Activated naive CD4-positive, alpha-beta T cell treated with anti-CD3 and anti-CD28 coated beads, Interleukin-2, amount 50 U/mL, for 24 hours (primary cell): Measurements from ENCODE around the gene CNGB1.
"Not testable (repeated sequence)": the region's sequence is repeated elsewhere in the genome, so short reads cannot be mapped to it uniquely, and the experiment has no call there.

Experiments
- H3K27ac Mint-ChIP-seq: one replicate; pipeline ENCODE4 v1.8.0; 2021; ENCODE audit warnings: mild to moderate bottlenecking, mixed read lengths
- H3K27me3 Mint-ChIP-seq: one replicate; pipeline ENCODE4 v1.8.0; 2021; ENCODE audit warnings: mixed read lengths
- H3K36me3 Mint-ChIP-seq: one replicate; pipeline ENCODE4 v1.8.0; 2021; ENCODE audit warnings: mixed read lengths
- H3K4me1 Mint-ChIP-seq: one replicate; pipeline ENCODE4 v1.8.0; 2021; ENCODE audit warnings: mixed read lengths
- H3K4me3 Mint-ChIP-seq: one replicate; pipeline ENCODE4 v1.8.0; 2021; ENCODE audit warnings: mild to moderate bottlenecking, mixed read lengths
- H3K9me3 Mint-ChIP-seq: one replicate; pipeline ENCODE4 v1.8.0; 2021; ENCODE audit warnings: mixed read lengths

The CNGB1 gene

GRCh38 chr16:57970970-57971369, at the start of gene CNGB1:
CNGB1 (minus strand) TSS chr16:57971128; CDS start chr16:57967286, 3,842 bp downstream.
- Mint-ChIP-seq H3K9me3 (no peaks in the 10 kb centered on the region), H3K4me3 (no peak within 1 kb of the TSS), H3K36me3 (no peaks in the 10 kb centered on the region), H3K4me1 (no peaks in the 10 kb centered on the region), H3K27me3 (no peaks in the 10 kb centered on the region), H3K27ac (peak within 1 kb of the TSS; percentile 26)

GRCh38 chr16:58019866-58020538, 49.1 kb upstream of the CNGB1 start:
- H3K27ac Mint-ChIP-seq: peak overlapping the region; percentile 43

GRCh38 chr16:58018803-58019202, 47.9 kb upstream of the CNGB1 start:
- H3K36me3 Mint-ChIP-seq: no peaks in the 10 kb centered on the region
- no peaks in the 10 kb centered on the region for H3K27me3 Mint-ChIP-seq
- H3K4me3 Mint-ChIP-seq: no peak overlapping the region
- H3K4me1 Mint-ChIP-seq: peaks cover 9% of the 10 kb centered on the region
- no peaks in the 10 kb centered on the region for H3K9me3 Mint-ChIP-seq
- peak overlapping the region; percentile 30 for H3K27ac Mint-ChIP-seq

More at GRCh38 chr16:58019866-58020538, 49.1 kb upstream of the CNGB1 start:
- H3K9me3 Mint-ChIP-seq: no peaks in the 10 kb centered on the region
- no peaks in the 10 kb centered on the region for H3K36me3 Mint-ChIP-seq
- H3K27me3 Mint-ChIP-seq: no peaks in the 10 kb centered on the region
- H3K4me1 Mint-ChIP-seq: peaks cover 16% of the 10 kb centered on the region
- no peak overlapping the region for H3K4me3 Mint-ChIP-seq

DNA sequence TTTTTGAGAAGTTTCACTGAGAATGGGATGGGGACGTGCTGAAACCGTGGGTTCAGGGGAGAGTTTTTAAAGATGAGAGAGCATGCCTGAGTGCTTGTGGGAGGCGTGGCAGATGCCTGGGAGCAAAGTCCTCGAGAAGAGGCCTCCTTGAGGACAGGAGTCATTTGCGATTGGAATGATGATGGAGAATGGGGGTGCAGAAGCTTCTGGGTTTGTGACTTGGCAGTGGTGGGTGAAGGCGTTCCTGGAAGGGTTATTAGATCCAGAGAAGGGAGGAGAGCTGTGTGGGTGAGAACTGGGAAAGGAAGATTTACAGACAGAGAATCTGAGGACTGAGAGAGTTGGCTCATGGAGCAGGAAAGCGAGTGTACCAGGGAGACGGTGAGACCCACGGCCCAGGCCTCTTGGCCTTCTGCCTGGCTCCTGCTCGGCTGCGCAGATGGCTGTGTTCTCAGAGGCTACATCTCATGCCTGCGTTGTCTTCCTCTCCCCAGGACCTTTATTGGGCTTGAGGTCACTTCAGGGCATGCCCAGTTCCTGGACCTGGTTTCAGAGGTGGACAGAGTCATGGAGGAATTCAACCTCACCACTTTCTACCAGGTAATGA, 46.0 kb upstream of the CNGB1 start:
- no peaks in the 10 kb centered on the region for H3K27me3 Mint-ChIP-seq
- H3K4me1 Mint-ChIP-seq: peaks cover 9% of the 10 kb centered on the region
- H3K27ac Mint-ChIP-seq: no peak overlapping the region
- no peaks in the 10 kb centered on the region for H3K36me3 Mint-ChIP-seq
- no peaks in the 10 kb centered on the region for H3K9me3 Mint-ChIP-seq
- no peak overlapping the region for H3K4me3 Mint-ChIP-seq

GRCh38 chr16:58013201-58013956, 42.5 kb upstream of the CNGB1 start:
- peaks cover 6% of the 10 kb centered on the region for H3K36me3 Mint-ChIP-seq
- H3K27ac Mint-ChIP-seq: no peak overlapping the region
- no peaks in the 10 kb centered on the region for H3K4me1 Mint-ChIP-seq
- no peaks in the 10 kb centered on the region for H3K9me3 Mint-ChIP-seq
- no peak overlapping the region for H3K4me3 Mint-ChIP-seq
- H3K27me3 Mint-ChIP-seq: no peaks in the 10 kb centered on the region

- Mint-ChIP-seq H3K4me1 (no peaks in the 10 kb centered on the region), H3K4me3 (no peak overlapping the region), H3K36me3 (peaks cover 6% of the 10 kb centered on the region), H3K9me3 (no peaks in the 10 kb centered on the region), H3K27me3 (no peaks in the 10 kb centered on the region), H3K27ac (no peak overlapping the region)
Measured at GRCh38 chr16:58012481-58012880, 41.6 kb upstream of the CNGB1 start.

GRCh38 chr16:58011652-58012051, 40.7 kb upstream of the CNGB1 start:
- Mint-ChIP-seq H3K4me1 (peaks cover 5% of the 10 kb centered on the region), H3K27me3 (no peaks in the 10 kb centered on the region), H3K9me3 (no peaks in the 10 kb centered on the region), H3K4me3 (no peak overlapping the region), H3K36me3 (peaks cover 9% of the 10 kb centered on the region), H3K27ac (no peak overlapping the region)

DNA sequence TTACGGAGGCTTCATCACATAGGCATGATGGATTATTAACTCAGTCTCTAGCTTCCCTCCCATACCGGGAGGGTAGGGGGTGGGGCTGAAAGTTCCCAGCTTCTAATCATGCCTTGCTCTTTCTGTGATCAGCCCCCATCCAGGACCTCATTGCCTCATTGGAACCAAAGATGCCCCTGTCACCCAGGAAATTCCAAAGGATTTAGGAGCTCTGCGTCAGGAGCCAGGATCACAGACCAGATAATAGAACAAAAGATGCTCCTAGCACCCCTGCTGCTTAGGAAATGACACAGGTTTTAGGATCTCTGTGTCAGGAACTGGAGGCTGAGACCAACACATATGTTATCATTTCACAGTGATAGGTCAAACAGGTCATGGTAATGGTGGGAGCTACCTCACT, 40.0 kb upstream of the CNGB1 start:
- peaks cover 5% of the 10 kb centered on the region for H3K4me1 Mint-ChIP-seq
- no peaks in the 10 kb centered on the region for H3K27me3 Mint-ChIP-seq
- H3K36me3 Mint-ChIP-seq: peaks cover 9% of the 10 kb centered on the region
- H3K27ac Mint-ChIP-seq: no peak overlapping the region
- no peaks in the 10 kb centered on the region for H3K9me3 Mint-ChIP-seq
- H3K4me3 Mint-ChIP-seq: no peak overlapping the region

GRCh38 chr16:58009856-58010416, 39.0 kb upstream of the CNGB1 start:
- Mint-ChIP-seq H3K27ac (no peak overlapping the region), H3K4me3 (no peak overlapping the region), H3K36me3 (peaks cover 9% of the 10 kb centered on the region), H3K9me3 (no peaks in the 10 kb centered on the region), H3K27me3 (no peaks in the 10 kb centered on the region), H3K4me1 (peaks cover 10% of the 10 kb centered on the region)

GRCh38 chr16:58004736-58005135, 33.8 kb upstream of the CNGB1 start:
- not testable (repeated sequence) for H3K27me3 Mint-ChIP-seq, H3K4me3 Mint-ChIP-seq, H3K27ac Mint-ChIP-seq, H3K9me3 Mint-ChIP-seq
- H3K36me3 Mint-ChIP-seq: peaks cover 12% of the 10 kb centered on the region
- peaks cover 38% of the 10 kb centered on the region for H3K4me1 Mint-ChIP-seq

DNA sequence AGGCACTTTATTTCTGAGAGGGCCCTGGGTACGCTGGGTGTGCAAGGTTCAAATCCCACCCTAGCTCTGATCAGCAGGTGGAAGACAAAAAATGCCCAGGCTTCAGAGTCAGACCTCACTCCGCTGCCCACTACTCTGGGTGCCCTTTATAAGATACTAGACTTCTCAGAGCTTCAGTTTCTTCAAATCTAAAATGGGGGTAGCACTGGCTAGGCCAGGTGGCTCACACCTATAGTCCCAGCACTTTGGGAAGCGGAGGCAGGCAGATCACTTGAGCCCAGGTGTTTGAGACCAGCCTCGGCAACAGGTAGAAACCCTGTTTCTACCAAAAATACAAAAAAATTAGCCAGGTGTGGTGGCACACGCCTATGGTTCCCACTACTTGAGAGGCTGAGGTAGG, 32.0 kb upstream of the CNGB1 start:
- Mint-ChIP-seq H3K4me3 (no peak overlapping the region), H3K27me3 (no peaks in the 10 kb centered on the region), H3K9me3 (no peaks in the 10 kb centered on the region), H3K36me3 (peaks cover 12% of the 10 kb centered on the region), H3K4me1 (peaks cover 54% of the 10 kb centered on the region), H3K27ac (no peak overlapping the region)

DNA sequence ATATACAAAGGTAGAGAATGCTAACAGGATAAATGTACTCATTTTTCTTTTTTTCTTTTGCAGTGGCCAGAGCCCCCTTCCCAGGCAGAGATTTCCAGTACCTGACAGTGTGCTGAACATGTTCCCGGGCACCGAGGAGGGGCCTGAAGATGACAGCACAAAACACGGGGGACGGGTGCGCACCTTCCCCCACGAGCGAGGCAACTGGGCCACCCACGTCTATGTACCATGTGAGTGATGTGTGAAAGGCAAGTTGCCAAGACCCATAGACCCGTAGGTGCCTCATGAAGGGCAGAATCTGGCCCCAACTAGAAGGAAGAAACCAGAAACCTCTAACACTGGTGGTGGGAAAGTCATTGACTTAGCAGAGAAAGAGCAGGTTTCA, 31.5 kb upstream of the CNGB1 start:
- H3K4me1 Mint-ChIP-seq: peaks cover 59% of the 10 kb centered on the region
- H3K27ac Mint-ChIP-seq: no peak overlapping the region
- peak overlapping the region; percentile 93 for H3K4me3 Mint-ChIP-seq
- H3K36me3 Mint-ChIP-seq: peaks cover 12% of the 10 kb centered on the region
- no peaks in the 10 kb centered on the region for H3K27me3 Mint-ChIP-seq
- H3K9me3 Mint-ChIP-seq: no peaks in the 10 kb centered on the region

DNA sequence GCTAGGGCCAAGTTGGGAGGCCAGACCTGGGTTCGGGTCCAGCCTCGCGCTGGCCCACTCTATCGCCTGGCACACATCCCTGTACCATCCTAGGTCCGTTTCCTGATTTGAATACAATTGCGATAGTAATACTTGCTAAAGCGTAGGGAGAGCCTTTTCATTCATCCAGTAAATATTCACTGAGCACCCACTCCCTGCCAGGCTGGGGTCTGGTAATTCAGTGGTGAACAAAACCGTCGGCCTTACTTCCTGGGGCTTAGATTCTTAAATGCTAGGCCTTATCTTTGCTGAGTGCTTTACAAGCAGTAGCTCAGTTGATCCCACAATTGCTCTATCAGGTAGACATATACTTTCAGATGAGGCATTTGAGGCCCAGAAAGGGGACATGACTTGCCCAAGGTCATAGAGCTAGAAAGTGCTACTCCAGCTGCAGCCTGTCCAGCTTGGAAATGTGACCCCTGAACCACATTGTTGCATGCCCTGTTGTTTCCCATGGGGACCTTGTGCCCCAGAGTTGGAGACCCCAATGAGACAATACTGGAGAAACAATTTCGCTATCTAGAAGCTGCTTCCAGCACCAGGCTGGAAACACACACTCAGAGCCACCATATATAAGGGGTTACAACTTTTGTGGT, 31.0 kb upstream of the CNGB1 start:
- no peaks in the 10 kb centered on the region for H3K9me3 Mint-ChIP-seq

DNA sequence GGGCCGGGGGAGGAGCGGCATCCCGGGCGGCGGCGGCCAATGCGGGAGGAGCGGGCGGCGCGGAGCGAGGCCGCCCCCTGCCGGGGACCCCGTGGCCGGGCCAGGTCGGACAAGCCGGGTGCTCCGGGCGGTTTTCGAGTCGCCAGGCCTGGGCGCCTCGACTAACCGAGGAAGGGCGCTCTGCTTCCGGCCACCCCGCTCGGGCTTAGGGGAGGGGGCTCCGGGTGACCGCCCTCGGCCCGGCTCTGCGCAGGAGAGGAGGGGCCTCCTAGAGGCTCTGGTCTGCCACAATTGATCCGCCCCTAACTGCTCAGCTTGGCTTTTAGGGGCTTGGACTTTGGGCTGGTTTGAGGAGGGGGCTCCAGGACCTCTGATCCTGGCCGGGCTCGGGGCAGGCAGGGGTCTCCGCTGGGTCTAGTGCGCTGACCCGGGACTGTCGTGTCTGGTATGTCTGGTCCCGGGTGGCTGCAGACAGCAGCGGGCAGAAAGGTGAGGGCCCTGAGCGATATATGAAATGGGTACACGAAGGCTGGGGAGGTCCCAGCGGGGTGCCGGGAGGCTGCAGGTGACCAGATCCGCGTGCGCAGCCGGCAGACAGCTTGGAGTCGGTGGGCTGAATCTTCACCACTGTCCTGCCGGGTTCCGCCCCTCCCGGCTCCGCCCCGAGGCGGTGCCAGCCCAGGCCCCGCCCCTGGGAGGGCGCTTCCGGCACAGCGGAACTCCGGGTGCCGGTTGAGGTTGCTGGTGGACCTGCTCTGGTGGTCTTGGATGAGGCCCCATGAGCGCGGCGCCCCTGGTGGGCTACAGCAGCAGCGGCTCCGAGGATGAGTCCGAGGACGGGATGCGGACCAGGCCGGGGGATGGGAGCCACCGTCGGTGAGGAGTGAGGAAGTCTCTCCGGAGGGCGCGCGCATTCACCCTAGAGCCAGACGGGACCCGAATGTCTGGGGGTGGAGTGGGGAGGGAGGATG, 30.1 kb upstream of the CNGB1 start, which contains the start of gene USB1:
TSS of gene USB1 (plus strand) at position 702 of the 971 bp plus-strand sequence. CDS start at position 779, 77 bp downstream.
- H3K27ac Mint-ChIP-seq: peak within 1 kb of the TSS; percentile 88
- H3K36me3 Mint-ChIP-seq: peaks cover 8% of the 10 kb centered on the region
- no peaks in the 10 kb centered on the region for H3K27me3 Mint-ChIP-seq
- no peaks in the 10 kb centered on the region for H3K9me3 Mint-ChIP-seq
- peak within 1 kb of the TSS; percentile 93 for H3K4me3 Mint-ChIP-seq
- H3K4me1 Mint-ChIP-seq: peaks cover 61% of the 10 kb centered on the region

More for the DNA sequence above, 31.0 kb upstream of the CNGB1 start:
- H3K4me1 Mint-ChIP-seq: peaks cover 59% of the 10 kb centered on the region
- no peaks in the 10 kb centered on the region for H3K27me3 Mint-ChIP-seq
- peak overlapping the region; percentile 93 for H3K4me3 Mint-ChIP-seq
- H3K27ac Mint-ChIP-seq: no peak overlapping the region
- H3K36me3 Mint-ChIP-seq: peaks cover 9% of the 10 kb centered on the region
